GM18519 (cell line): ENCODE data around the gene MYO5A.
"Not testable (repeated sequence)": the region's sequence is repeated elsewhere in the genome, so short reads cannot be mapped to it uniquely, and the experiment has no call there.

Source experiments
- ATAC-seq: cut with Tn5 transposase; IDR thresholded peaks from one replicate; pipeline ENCODE4 v1.9.1; 2021; ENCODE audit warnings: mild to moderate bottlenecking, moderate library complexity; ENCODE audit not compliant: unreplicated experiment, low FRiP score

The MYO5A gene

DNA sequence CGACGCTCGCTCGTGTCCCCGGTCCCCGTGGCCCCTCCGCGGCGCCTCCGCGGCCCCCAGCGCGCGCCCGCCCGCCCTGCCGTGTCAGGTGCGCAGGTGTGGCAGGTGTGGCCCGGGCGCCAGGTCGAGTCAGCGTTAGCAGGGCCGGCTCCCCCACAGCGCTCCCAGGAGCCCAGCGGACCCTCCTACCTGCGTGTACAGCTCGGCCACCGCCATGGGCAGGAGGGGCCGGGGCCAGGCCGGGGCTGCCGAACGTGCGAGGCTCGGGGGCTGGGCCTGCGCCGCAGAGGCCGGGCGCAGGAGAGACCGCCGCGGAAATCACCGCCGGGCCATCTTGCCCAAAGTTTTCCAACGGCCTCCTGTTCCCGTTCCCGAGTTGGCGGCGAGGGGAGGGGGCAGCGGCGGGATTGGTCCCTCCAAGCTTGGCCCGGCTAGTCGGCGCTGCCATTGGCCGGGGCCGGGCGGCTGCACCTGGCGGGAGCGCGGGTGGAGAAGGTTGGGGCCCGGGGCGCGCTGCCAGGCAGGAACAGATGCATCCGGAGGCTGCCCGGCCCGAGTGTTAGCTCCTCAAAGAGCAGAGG lies 233.2 kb downstream of the MYO5A start, which contains the start of gene MYO5C:
MYO5C (minus strand) TSS at position 384 of the 581 bp plus-strand sequence; CDS start at position 216, 168 bp downstream.
- ATAC-seq = no peak

DNA sequence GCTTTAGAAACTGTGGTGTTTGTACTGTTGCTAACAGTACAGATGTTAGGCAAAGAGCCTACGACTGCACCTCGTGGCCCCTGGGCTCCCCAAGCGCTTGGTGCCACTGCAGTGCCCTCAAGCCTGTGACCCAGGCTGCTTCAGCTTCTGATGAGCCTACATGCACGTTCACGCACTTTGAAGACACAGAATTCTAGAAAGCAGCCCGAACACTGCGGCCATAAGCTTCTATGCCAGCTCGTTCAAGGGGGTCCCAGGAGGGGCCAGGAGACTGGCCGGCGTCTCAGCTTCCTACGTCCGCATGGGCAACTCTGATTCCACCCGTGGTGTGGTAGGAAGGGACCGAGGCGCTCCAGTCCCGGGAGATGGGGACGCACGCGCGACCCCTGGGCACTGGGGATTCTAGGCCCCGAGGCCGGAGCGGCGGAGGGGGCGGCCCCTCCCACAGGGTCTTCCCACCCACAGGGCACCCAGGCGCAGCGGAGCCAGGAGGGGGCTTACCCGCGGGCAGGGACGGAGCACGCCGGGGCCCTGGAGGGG lies 233.7 kb downstream of the MYO5A start:
- no peak for ATAC-seq

DNA sequence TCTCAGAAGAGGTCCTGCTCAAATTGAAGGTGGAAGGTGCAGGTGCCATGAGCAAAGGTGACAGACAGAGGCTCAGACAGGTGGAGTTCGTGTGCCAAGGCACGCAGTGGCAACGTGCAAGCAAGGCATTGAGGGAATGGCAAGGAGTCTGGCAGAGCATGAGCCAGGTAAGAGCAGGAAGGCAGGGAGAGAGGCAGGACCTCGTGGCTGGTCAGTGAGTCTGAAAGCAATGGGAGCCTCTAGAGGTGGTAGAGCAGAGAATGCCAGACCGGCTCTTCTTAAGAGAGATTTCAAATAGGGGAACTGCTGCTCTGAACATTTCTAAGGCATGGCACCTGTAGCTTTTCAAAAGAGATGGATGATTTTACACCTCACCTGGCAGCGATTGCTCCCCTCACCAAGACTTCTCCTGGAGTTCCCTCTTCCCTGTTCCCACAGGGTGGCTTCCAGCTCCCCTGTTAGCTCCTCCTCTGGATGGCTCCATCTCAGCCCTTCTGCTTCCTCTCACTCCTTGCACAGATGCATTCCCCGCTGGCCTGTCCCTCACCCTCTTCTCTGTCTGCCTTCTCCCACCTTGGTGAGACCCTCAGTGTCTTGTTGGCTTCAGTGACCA lies 235.8 kb downstream of the MYO5A start:
- ATAC-seq = no peak

DNA sequence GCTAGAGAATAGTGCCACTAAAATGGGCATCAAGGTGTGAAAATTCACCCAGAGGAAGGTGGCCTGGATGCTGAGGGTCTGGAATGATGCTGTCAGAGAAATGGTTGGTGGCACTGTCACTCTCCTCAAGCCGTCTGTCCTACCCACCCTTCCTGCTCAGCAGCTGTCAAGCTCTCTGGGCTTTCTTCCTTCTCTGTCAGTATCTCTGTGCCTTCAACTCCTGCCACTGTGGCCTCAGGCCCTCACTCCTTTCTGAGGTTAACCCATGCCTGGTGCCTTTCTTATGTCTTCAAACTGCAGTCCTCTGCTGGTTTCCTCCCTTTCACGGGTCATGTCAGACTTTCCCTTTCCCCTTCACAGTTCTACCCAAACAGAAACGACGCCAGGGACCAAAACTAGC lies 237.5 kb downstream of the MYO5A start:
- no peak for ATAC-seq

DNA sequence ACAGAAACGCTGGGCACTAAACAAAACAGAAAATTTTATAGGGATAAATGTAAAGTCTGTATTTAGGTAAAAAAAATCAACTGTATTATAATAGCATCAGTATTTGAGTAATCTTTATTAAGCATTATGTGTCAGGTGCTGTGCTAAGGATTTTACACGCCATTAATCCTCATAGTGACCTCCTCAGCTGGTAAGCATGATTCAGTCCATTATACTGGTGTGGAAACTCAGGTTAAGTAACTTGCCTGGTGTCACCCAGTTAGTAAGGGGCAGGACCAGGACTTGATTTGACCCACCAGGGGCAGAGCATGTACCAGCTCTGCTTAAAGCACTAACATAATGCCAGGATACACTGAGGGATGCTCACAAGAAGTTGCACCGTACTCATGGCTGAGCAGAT lies 237.9 kb downstream of the MYO5A start:
- ATAC-seq = no peak

DNA sequence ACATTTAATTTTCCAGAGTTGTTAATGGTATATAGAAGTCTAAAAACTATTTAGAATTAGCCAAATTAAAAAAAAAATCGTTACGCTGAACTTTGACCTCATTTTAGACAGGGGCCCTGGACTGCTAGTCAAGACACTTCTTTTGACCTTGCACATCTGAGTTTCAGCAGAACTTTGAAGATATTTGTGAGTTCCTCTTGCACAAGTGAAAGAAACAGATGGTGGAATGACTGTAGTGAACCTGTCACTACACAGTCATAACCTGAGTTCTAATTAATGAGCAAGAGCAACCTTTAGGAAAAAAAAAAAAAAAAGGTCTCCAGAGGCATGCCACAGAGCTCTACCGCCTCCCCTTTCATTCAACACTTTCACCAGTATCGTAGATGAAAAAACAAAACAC lies 238.4 kb downstream of the MYO5A start:
- ATAC-seq = peak; percentile 57

DNA sequence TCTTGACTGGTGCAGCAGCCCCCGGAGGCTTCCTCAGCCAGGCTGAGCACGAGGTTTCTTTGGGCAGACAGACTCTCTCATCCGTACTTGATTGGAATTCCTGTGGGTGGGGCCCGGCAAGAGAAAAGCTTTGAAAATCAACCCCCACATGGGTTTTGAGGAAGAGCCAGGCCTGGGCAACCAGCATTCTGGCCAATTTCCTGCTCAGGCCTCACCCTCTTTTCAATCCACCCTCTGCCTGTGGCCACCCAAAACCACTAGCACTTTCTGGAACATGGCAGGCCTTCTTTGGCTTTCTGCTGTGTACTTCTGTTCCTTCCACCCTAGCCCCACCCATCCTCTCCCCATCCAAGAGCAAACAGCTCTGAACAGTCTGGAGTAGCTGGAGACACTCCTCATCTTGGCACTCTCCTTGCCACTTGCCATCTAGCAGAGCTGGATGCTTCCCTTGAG lies 239.0 kb downstream of the MYO5A start:
- no peak for ATAC-seq

DNA sequence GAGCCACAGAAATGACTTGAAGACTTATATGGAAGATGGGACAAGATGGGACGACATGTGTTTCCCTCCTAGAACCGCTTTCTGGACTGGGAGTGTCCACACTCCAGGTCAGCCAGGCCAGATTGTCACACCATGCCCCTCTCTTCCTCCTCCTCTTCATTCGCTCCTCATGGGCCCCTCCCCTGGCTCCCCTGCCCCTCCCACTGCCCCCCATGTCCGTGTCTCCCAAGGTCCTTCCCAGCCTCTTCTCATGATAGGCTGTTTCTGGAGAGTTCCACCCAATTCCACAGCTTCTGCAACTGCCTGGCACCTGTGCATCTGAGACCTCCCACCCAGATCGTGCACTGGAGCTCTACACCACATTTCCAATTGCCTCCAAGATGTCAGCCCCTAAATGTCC lies 239.7 kb downstream of the MYO5A start:
- no peak for ATAC-seq

DNA sequence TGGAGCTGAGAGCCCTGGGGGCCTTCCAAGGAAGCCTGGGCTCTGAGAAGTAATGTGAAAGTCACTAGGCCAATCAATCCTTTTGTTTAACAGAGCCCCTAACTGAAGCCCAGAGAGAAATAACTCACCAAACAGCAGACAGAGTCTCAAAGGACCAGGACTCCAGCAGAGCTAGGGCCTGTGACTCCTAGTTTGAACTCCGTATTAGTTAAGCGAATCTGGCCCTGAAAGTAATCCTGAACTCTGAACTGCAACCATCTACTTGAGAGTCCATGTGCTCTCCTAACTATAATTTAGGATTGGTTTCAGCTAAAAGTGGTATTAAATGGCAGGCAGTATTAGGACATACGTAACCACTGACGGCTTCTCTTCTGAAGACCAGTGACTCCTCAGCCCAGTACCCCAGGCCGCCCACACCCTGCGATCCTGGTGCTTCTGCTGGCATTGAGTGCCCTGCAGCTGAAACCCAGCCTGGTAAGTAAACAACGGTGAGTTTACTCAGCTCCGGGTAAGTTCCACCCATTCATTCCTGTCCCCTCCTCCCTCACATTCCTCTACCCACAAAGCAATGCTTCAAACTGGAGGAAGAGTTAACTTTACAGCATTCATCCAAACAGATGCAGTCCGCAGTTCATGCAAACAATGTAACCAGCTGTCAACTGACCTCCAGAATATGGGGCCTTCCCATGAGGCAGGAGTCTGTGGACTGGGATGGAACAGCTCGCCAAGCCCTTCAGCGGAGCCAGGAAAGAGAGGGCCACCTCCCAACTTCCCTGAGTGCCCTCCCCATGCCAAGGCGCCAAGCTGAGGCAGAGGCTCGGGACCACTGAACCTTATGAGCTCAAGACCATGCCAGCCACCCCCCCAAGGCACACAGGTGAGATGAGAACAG lies 240.4 kb downstream of the MYO5A start:
- ATAC-seq = no peak

DNA sequence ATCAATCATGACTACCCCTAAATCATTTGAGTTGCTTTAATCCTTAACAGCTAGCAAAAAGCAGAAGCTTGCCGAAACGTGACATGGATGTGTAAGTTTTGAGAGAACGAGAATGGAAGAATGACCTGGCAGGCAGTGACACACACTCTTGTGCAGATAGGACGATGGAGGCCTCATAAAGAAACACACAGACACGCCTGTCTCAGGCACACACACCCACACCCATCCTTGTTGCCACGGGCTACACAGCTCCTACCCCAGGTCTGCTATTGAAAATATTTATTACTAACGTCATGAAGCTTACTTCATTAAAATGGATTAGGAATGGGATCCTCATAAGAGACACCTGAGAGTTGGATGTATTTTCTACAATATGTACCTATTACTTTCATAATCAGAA lies 241.6 kb downstream of the MYO5A start:
- ATAC-seq = no peak

DNA sequence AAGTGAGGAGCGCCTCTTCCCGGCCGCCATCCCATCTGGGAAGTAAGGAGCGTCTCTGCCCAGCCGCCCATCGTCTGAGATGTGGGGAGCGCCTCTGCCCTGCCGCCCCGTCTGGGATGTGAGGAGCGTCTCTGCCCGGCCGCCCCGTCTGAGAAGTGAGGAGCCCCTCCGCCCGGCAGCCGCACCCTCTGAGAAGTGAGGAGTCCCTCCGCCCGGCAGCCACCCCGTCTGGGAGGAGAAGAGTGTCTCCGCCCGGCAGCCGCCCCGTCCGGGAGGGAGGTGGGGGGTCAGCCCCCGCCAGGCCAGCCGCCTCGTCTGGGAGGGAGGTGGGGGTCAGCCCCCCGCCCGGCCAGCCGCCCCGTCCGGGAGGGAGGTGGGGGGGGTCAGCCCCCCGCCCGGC lies 242.7 kb downstream of the MYO5A start:
- not testable (repeated sequence) for ATAC-seq

DNA sequence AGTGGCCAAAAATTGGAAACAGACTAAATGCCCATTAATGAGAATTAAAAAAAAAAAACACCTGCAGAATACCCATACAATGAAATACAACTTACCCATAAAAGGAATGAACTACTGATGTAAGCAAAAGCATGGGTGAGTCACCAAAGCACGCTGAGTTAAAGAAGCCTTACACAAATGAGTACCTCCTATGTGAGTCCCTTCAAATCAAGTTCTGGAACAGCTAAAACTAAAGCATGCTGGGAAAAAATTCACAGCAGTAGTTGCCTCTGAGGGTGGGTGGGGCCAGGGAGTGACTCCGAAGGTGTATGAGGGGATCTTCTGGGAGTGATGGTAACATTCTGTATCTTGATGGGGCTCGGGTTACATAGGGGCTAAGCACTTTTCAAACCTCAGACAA lies 244.5 kb downstream of the MYO5A start:
- ATAC-seq = no peak

DNA sequence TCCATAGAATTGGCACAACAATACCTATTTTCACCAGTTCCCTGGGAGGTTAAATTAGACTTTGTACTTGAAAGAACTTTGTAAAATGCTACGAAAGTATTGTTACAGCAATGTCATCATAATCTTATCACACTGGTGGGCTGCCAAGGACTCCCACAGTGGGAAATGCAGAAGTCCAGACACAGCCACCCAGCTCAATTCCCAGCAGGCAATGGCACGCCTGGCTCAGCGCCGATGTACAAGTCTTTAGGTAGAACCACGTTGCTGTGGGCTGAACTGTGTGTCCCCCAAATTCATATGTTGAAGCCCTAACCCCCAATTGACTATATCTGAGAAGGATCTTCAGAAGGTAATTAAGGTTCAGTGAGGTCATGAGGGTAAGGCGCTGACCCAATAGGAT lies 245.4 kb downstream of the MYO5A start:
- ATAC-seq = no peak

DNA sequence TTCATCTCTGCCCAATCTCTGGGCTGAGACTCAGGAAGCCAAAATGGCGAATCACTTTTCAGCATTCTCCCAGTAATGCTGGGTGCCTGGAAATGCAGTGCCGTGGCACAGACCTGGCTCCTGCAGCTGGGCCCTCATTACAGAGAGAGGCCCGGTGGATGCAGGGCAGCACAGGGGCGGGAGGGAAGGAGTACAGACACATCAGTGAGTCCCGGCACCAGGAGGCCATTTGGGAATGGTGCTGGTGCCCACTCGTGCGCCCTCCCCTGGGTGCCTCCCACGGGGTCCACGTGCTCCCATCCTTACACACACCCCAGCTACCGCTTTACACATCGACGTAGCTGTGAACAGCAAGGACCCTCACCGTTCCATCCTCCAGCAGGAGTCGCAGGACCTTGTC lies 246.3 kb downstream of the MYO5A start:
- no peak for ATAC-seq

DNA sequence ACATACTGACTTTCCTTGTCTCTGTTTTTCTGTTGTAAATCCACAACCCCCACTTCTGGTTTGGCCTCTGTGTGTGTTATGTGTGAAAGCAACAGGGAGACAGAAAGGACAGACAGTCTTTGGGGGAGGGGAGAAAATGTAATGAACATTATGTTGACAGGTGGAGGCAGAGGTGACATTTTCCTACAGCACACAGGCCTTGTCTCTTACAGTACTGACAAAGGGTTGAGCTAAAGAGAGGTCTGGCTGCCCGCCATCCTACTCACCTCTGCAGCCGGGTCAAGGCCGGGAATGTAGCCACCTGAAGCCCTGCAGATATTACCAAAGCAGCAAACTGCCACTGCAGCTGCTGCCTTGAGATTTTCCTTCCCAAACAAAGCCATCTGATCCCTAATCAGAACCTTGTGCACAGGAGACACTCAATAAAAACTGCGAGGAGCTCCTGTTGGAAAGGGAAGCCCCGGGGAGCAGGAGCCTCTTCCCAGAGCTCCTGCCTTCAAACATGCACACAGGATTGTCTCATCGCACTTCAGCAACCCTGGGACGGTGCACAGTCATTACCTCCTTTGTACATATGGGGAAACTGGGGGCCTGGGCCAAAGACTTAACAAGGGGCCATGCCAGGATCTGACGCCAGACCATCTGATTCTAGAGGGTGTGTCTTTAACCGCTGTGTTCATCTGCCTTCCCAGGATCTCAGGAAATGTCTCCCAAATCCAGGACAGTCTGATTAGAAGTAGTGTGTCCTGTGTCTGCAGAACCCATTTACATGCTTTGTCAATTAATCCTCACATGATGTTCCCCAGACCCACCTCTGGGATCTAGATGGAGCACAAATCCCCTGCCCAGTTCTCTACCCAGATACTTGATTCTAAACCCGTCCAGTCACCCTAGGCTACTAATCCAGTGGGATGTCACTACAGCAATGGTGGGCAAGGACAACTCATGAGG lies 247.3 kb downstream of the MYO5A start:
- ATAC-seq = no peak

DNA sequence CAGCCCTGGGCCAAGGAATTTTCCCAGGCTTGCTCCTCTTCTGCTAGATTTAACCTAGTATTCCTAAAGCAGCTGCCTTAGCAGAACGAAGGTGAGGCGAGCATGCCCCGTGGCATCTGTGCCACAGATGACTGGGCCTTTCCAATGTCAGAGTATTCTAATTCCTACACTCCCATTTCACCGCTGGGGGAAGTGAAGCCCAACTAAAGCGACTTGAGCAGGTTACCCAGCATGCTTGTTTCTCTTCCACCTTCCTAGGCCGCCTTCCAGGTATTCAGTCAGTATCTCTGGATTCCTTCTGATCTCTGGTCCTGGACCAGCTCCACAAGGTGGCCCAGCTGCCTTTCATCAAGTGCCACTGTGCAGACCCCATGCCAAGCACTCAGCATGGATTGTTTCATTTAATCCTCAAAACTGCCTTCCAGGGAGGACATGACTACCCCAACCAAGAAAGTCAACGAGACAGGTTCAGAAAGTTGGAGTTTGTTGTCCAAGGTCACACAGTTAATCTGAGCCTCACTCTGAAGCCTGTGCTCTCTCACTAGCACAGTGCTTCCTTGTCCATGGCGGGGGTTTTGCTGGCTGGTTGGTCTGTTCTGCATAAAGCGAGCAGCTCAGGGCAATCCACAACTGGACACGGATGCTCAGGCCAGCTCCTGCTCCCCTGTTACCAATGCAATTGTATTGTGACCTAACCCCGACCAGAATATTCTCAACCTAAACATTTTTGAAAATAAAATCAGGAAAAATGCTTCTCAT lies 248.2 kb downstream of the MYO5A start:
- no peak for ATAC-seq

DNA sequence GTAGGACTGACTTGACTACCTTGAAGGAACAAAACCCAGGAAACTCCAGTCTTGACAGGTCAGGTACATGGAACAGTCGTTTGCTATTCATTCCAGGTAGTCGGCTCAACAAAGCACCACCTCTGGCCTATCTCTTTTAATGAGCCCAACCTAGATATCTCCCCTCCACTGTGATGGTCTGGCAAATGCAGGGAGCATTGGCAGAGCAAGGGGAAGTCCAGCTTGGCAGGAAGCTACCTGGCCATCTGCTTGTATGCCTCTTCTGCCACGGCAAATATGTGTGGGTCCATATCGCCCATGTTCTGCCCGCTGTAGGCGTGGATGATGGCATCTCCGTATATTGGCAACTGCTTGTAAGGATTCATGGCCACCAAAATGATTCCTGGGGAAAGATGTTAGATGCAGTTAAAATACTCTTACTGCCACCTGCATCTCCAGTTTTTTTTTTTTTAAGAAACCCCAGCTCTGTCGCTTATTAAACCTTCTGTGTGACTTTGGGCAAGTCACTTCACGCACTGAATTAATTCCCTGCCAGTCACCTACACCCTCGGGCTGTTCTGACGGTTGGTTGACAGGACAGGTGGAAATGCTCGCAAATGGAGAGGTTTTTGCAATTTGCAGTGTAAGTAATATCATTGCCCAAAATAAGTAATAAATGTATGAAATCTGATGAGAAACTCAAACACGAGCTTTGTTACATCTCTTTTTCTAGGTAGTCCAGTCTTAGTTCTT lies 249.9 kb downstream of the MYO5A start:
- no peak for ATAC-seq

DNA sequence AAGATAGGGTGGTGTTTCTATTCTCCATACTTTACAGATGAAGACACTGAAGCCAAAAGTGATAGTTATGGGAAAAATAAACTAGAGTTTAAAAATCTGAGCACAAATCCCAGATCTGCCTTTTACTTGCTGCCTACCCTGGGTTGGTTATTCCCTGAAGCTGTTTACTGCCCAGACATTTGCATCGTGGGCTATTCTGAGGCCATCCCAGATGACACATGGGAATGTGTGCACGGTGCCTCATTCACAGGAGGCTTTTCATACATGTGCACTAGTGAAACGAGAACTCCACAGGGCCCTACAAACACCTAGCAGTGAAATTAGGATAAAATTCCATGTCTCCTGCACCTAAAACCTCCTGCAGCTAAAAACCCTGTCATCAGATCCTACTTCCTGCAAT lies 250.5 kb downstream of the MYO5A start:
- no peak for ATAC-seq

DNA sequence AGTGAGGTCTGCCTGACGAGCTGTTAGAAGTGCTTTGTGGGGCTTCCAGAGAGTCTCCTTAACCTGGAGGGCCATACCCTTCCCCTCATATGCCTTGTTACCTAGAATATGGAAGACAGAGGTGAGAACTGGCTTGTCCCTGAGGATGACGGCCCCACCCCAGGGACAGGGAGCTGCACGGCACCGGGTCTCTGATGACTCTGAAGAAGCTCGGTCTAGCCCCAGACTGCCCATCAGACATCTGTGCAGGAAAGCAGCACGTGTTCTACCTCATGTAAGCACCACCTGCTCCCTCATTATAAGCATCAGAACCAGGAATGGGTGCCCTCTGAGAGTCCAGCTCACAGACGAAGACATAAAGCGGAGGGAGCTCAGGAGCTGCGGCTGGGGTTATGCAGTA lies 251.1 kb downstream of the MYO5A start:
- ATAC-seq = no peak
